ENCODE measurements around the gene KMT2C.

DNA sequence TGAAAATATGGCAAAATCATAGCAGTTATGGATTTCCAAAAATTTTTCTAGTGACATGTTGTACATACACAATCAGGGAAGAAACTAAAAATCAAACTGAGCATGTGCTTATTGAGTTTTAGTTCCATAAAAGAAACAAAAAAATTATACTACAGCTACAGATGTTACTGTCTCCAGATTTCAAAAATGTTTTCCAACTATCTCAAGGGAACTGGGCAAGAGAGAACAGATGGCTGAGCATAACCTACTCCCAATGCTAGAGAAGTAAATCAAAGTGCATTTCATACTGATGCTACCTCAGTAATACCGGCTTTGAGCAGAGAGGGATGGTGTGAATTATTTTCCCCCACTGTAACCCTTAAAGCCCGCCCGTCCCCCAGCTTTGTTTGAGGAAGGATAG is 40.7 kb upstream of the KMT2C start:
- no peak for TF ChIP-seq POLR2AphosphoS5 (IDR thresholded peaks at IDR 0.05)
- no peak for TF ChIP-seq POLR2A (IDR thresholded peaks at IDR 0.05)
- TF ChIP-seq, protein P1, sequence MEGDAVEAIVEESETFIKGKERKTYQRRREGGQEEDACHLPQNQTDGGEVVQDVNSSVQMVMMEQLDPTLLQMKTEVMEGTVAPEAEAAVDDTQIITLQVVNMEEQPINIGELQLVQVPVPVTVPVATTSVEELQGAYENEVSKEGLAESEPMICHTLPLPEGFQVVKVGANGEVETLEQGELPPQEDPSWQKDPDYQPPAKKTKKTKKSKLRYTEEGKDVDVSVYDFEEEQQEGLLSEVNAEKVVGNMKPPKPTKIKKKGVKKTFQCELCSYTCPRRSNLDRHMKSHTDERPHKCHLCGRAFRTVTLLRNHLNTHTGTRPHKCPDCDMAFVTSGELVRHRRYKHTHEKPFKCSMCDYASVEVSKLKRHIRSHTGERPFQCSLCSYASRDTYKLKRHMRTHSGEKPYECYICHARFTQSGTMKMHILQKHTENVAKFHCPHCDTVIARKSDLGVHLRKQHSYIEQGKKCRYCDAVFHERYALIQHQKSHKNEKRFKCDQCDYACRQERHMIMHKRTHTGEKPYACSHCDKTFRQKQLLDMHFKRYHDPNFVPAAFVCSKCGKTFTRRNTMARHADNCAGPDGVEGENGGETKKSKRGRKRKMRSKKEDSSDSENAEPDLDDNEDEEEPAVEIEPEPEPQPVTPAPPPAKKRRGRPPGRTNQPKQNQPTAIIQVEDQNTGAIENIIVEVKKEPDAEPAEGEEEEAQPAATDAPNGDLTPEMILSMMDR (IDR thresholded peaks at IDR 0.05 in 8 of 11, conservative IDR thresholded peaks at IDR 0.05 in 3 of 11), result no peak
